Activated CD4-positive, alpha-beta memory T cell treated with anti-CD3 and anti-CD28 coated beads, Interleukin-2, amount 10 ng/mL, durations not matched to agents 7 days and 5 days (primary cell): ENCODE measurements around the gene GJB6. TPM values are rescaled to one million over a fixed set of nuclear protein-coding genes. Genes with fewer than 3 reads are reported as not detected.
A peak's percentile ranks its signal among the peaks of the same experiment; 100 is the strongest.

Experiments used
- CTCF ChIA-PET: fragments of 350-600 bp; sonication (Branson Sonifier 250); formaldehyde crosslinking; loops from one replicate; lab custom pipeline; 2021; ENCODE audit warnings: antibody characterized with exemption, inconsistent platforms; lab: Charles Lee
- POLR2A ChIA-PET: fragments of 350-600 bp; sonication (Branson Sonifier 250); formaldehyde crosslinking; loops from one replicate; lab custom pipeline; 2021; ENCODE audit warnings: antibody characterized with exemption; lab: Charles Lee
- DNase-seq: peaks from one replicate; pipeline ENCODE4 v3.0.0-alpha.2; 2020
- H3K27ac Mint-ChIP-seq: one replicate; pipeline ENCODE4 v1.8.0; 2021; ENCODE audit warnings: mild to moderate bottlenecking, mixed read lengths
- H3K27me3 Mint-ChIP-seq: one replicate; pipeline ENCODE4 v1.8.0; 2021; ENCODE audit warnings: mixed read lengths
- H3K36me3 Mint-ChIP-seq: one replicate; pipeline ENCODE4 v1.8.0; 2021; ENCODE audit warnings: low read depth, mixed read lengths
- H3K4me1 Mint-ChIP-seq: one replicate; pipeline ENCODE4 v1.8.0; 2021; ENCODE audit warnings: mixed read lengths
- H3K4me3 Mint-ChIP-seq: one replicate; pipeline ENCODE4 v1.8.0; 2021; ENCODE audit warnings: mild to moderate bottlenecking, mixed read lengths
- H3K9me3 Mint-ChIP-seq: one replicate; pipeline ENCODE4 v1.8.0; 2021; ENCODE audit warnings: mixed read lengths
- total RNA-seq, 2 experiments: library from RNA; stranded (reverse); gene quantifications; one replicate each; pipeline ENCODE4 v1.2.3, GENCODE V29; 2021

GJB6 gene
- total RNA-seq, 2 experiments from 2014 or later, result 6.0 to 6.1 TPM

DNA sequence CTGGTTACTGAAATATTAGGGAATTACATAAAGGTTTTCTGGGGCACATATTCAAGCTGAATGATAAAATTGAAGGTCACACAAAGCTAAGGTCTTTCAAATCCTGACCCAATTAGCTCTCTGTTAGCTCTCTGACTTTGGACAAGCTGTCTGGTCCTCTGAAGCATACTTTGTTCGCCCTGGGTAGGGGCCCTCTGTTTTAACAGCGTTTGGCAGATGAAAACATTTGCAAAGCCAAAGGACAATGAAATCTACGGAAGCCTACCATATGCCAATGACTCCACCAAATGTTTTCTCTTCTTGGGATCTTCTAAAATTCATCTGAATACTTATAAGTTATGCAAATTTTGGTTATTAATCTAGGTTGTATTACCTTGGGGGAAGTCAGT lies 56.7 kb downstream of the GJB6 start:
- DNase-seq, result no peak
- H3K27me3 Mint-ChIP-seq, result peaks cover 62% of the 10 kb centered on the region
- H3K4me1 Mint-ChIP-seq, result peaks cover 12% of the 10 kb centered on the region
- H3K9me3 Mint-ChIP-seq, result no peaks in the 10 kb centered on the region
- no peak overlapping the region for H3K4me3 Mint-ChIP-seq
- POLR2A ChIA-PET, result interaction anchor here (0.9 to 1.3 kb wide), 2 partner anchors 14 to 301 kb away, joined by 3 to 4 read pairs; no protein-coding TSS in a partner anchor
- H3K36me3 Mint-ChIP-seq, result no peaks in the 10 kb centered on the region
- CTCF ChIA-PET, result interaction anchor here (1.0 to 2.1 kb wide), 6 partner anchors 9 to 22 kb away, joined by 3 to 7 read pairs (median 4); partner anchors contain the start of gene GJA3
- no peak overlapping the region for H3K27ac Mint-ChIP-seq

DNA sequence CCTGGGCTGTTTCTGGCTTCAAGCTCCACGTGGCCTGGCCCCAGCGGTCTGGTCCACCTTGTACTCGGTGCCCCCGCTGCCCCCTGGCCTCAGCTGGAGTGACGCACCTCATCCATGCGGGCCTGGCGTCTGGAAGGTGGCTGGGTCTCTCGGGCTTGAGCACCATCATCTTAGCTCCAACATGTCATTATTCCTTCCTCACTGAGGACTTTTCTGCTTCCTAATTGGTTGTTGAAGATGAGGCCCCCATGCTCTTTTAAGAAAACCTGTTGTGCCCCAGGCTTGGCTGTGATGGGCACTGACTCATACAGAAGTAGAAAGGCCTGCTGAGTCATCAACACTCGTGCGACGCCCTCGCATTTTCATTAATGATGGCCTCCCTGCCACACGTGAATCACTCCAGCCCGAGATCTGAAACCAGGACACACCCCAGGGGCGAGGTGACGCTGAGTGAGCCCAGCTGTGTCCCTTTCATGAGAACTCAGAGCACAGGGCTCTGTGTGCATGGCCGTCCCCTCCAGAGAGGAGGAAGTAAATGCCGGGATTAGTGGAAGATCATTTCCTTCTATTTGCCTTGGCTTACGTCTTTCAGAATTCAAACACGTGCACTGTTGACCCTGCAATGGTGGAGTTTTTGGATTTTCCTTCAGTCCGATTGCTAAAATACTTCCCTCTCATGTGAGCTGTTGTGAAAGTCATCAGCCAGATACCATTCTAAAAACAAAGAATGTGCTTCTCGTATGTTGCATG lies 57.3 kb downstream of the GJB6 start:
- CTCF ChIA-PET, result interaction anchor here (1.0 to 2.1 kb wide), 6 partner anchors 9 to 22 kb away, joined by 3 to 7 read pairs (median 4); partner anchors contain the start of gene GJA3
- Mint-ChIP-seq H3K27me3 (peaks cover 62% of the 10 kb centered on the region), H3K36me3 (no peaks in the 10 kb centered on the region), H3K4me1 (peaks cover 12% of the 10 kb centered on the region), H3K27ac (no peak overlapping the region), H3K9me3 (no peaks in the 10 kb centered on the region), H3K4me3 (no peak overlapping the region)
- peak; percentile 73 for DNase-seq
- POLR2A ChIA-PET, result interaction anchor here (0.9 to 1.3 kb wide), 2 partner anchors 13 to 301 kb away, joined by 3 to 4 read pairs; no protein-coding TSS in a partner anchor

DNA sequence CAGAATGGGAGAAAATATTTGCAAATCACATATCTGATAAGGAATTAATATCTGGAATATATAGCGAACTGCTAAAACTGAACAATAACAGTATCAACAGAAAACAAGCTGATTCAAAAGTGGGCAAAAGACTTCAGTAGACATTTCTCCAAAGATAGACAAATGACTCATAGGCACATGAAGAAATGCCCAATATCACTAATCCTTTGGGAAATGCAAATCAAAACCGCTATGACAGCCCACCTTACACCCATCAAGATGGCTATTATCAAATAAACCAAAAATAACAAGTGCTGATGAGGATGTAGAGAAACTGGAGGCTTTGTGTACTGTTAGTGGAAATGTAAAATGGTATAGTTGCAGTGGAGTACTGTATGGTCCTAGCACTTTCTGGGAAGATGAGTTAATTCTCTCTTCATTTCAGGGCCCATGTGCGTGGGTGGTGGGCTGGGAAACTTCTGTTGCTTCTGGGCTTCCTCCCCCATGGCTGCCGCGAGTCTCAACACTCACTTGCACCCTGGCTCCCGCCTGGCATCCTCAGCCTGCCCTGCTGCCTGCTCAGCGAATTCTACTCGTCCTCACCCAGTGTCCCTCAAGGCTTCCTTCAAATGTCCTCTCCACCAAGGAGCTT lies 58.9 kb downstream of the GJB6 start:
- POLR2A ChIA-PET, result no interaction called here
- peaks cover 18% of the 10 kb centered on the region for H3K4me1 Mint-ChIP-seq
- no peaks in the 10 kb centered on the region for H3K36me3 Mint-ChIP-seq
- no peak overlapping the region for H3K4me3 Mint-ChIP-seq
- peaks cover 56% of the 10 kb centered on the region for H3K27me3 Mint-ChIP-seq
- no peaks in the 10 kb centered on the region for H3K9me3 Mint-ChIP-seq
- no peak for DNase-seq
- no peak overlapping the region for H3K27ac Mint-ChIP-seq
- CTCF ChIA-PET, result interaction anchor here (1.5 kb wide), 1 partner anchor 14 kb away, joined by 3 read pairs; no protein-coding TSS in a partner anchor

Other genes starting within 250 kb of the GJB6 start
- under 1 TPM; 0.13 to 0.23 TPM for gene GJA3, start 71.3 kb downstream of the GJB6 start, total RNA-seq
- 1 to 10 TPM; 5.6 to 5.8 TPM for gene GJB2, start 39.4 kb downstream of the GJB6 start, total RNA-seq